Type B pancreatic cell (in vitro differentiated cells): ENCODE data around the gene HIVEP3. TPM values are rescaled to one million over a fixed set of nuclear protein-coding genes. Genes with fewer than 3 reads are reported as not detected.

ENCODE experiments used
- DNase-seq: peaks from one replicate; pipeline ENCODE4 v3.0.0; 2021; ENCODE audit warnings: mixed read lengths; ENCODE audit not compliant: unreplicated experiment; ENCODE audit errors: extremely low spot score
- H3K27ac Mint-ChIP-seq: 2 replicates; pipeline ENCODE4 v1.8.0; 2021; ENCODE audit warnings: mild to moderate bottlenecking, mixed read lengths
- H3K27me3 Mint-ChIP-seq: 2 replicates; pipeline ENCODE4 v1.8.0; 2021; ENCODE audit warnings: mixed read lengths
- H3K36me3 Mint-ChIP-seq: 2 replicates; pipeline ENCODE4 v1.8.0; 2021; ENCODE audit warnings: mixed read lengths
- H3K4me1 Mint-ChIP-seq: one replicate; pipeline ENCODE4 v1.8.0; 2021; ENCODE audit warnings: mixed read lengths; ENCODE audit not compliant: unreplicated experiment
- H3K4me3 Mint-ChIP-seq: 2 replicates; pipeline ENCODE4 v1.8.0; 2021; ENCODE audit warnings: mild to moderate bottlenecking, mixed read lengths
- H3K9me3 Mint-ChIP-seq: 2 replicates; pipeline ENCODE4 v1.8.0; 2021; ENCODE audit warnings: mixed read lengths
- CTCF ChIP-seq: fragments of 200-600 bp; sonication (generic); conservative IDR thresholded peaks from 2 replicates; pipeline ENCODE4 v1.5.0; 2021; ENCODE audit warnings: antibody characterized with exemption, mild to moderate bottlenecking
- total RNA-seq: library from RNA; stranded (reverse); gene quantifications from 2 replicates; pipeline ENCODE4 v1.2.1, GENCODE V29; 2021; ENCODE audit warnings: low replicate concordance

Gene HIVEP3
- total RNA-seq, 1 donor from 2014 or later, result 9.2 TPM

GRCh38 chr1:41840592-41841246 is 78.0 kb downstream of the HIVEP3 start:
- DNase-seq, result no peak
- no peak for TF ChIP-seq CTCF
- peaks cover 15% of the 10 kb centered on the region for H3K4me1 Mint-ChIP-seq
- H3K27me3 Mint-ChIP-seq, result peaks cover 11% of the 10 kb centered on the region
- no peak overlapping the region for H3K27ac Mint-ChIP-seq
- H3K9me3 Mint-ChIP-seq, result no peaks in the 10 kb centered on the region
- no peaks in the 10 kb centered on the region for H3K36me3 Mint-ChIP-seq
- no peak overlapping the region for H3K4me3 Mint-ChIP-seq

GRCh38 chr1:41838266-41838665 is 80.5 kb downstream of the HIVEP3 start:
- Mint-ChIP-seq H3K27ac (no peak overlapping the region), H3K9me3 (no peaks in the 10 kb centered on the region), H3K4me3 (no peak overlapping the region), H3K36me3 (no peaks in the 10 kb centered on the region), H3K4me1 (peaks cover 15% of the 10 kb centered on the region), H3K27me3 (peaks cover 11% of the 10 kb centered on the region)
- TF ChIP-seq CTCF, result no peak
- DNase-seq, result no peak

- TF ChIP-seq CTCF, result no peak
- no peak overlapping the region for H3K27ac Mint-ChIP-seq
- peaks cover 11% of the 10 kb centered on the region for H3K27me3 Mint-ChIP-seq
- no peak overlapping the region for H3K4me3 Mint-ChIP-seq
- H3K4me1 Mint-ChIP-seq, result peaks cover 10% of the 10 kb centered on the region
- no peaks in the 10 kb centered on the region for H3K9me3 Mint-ChIP-seq
- DNase-seq, result no peak
- H3K36me3 Mint-ChIP-seq, result no peaks in the 10 kb centered on the region
Measured at GRCh38 chr1:41837691-41838090, 81.0 kb downstream of the HIVEP3 start.

- TF ChIP-seq CTCF, result no peak
- Mint-ChIP-seq H3K27ac (no peak overlapping the region), H3K27me3 (peaks cover 9% of the 10 kb centered on the region), H3K4me1 (no peaks in the 10 kb centered on the region), H3K36me3 (no peaks in the 10 kb centered on the region), H3K4me3 (no peak overlapping the region), H3K9me3 (no peaks in the 10 kb centered on the region)
- DNase-seq, result no peak
Measured at GRCh38 chr1:41835485-41835884, 83.2 kb downstream of the HIVEP3 start.

- DNase-seq, result no peak
- Mint-ChIP-seq H3K27ac (no peak overlapping the region), H3K4me3 (no peak overlapping the region), H3K36me3 (no peaks in the 10 kb centered on the region), H3K9me3 (no peaks in the 10 kb centered on the region), H3K27me3 (peaks cover 9% of the 10 kb centered on the region), H3K4me1 (no peaks in the 10 kb centered on the region)
- TF ChIP-seq CTCF, result no peak
Measured at GRCh38 chr1:41833519-41834000, 85.2 kb downstream of the HIVEP3 start.
